Measurements from ENCODE around the gene TBC1D22B. TPM values are rescaled to one million over a fixed set of nuclear protein-coding genes. Genes with fewer than 3 reads are reported as not detected.

Gene TBC1D22B
- polyA plus RNA-seq, 1 experiment, result 9.8 TPM

DNA sequence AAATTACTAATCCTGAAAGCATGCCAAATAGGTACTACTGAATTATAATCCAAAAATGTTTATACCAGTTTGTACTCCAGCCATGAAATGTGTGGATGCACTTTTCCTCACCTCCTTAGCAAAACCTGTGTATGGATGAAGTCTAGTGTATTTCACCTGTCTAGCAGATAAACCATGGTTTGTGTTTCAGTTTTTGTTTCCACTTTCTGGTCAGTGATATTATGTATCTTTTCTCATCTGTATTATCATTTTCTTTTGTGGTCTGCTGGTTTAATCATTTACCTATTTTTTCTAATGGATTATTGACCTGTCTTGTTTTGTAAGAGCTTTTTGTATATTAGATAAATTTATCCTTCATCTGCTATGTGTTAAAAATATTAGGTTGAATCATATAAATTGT, 41.4 kb downstream of the TBC1D22B start:
- POLR2A ChIA-PET, result no interaction called here
- Histone ChIP-seq H3K27ac (ENCODE audit: low read depth, low read length) (no peak overlapping the region), H3K27me3 (ENCODE audit: control insufficient read depth, insufficient read depth, low read length) (no peaks in the 10 kb centered on the region), H3K4me3 (ENCODE audit: low read depth, low read length) (no peak overlapping the region), H3K9me3 (ENCODE audit: control insufficient read depth, insufficient read depth, low read length) (no peaks in the 10 kb centered on the region; the same call in 1 of the 2 replicates)
- DNase-seq (ENCODE audit: low read depth, low spot score), result no peak
- TF ChIP-seq, protein P1, sequence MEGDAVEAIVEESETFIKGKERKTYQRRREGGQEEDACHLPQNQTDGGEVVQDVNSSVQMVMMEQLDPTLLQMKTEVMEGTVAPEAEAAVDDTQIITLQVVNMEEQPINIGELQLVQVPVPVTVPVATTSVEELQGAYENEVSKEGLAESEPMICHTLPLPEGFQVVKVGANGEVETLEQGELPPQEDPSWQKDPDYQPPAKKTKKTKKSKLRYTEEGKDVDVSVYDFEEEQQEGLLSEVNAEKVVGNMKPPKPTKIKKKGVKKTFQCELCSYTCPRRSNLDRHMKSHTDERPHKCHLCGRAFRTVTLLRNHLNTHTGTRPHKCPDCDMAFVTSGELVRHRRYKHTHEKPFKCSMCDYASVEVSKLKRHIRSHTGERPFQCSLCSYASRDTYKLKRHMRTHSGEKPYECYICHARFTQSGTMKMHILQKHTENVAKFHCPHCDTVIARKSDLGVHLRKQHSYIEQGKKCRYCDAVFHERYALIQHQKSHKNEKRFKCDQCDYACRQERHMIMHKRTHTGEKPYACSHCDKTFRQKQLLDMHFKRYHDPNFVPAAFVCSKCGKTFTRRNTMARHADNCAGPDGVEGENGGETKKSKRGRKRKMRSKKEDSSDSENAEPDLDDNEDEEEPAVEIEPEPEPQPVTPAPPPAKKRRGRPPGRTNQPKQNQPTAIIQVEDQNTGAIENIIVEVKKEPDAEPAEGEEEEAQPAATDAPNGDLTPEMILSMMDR (IDR thresholded peaks at IDR 0.05; ENCODE audit: low read depth, low read length), result no peak
- CTCF ChIA-PET, result interaction anchor here (0.6 to 2.6 kb wide), 2 partner anchors 27 to 72 kb away, joined by 3 to 9 read pairs; no protein-coding TSS in a partner anchor

DNA sequence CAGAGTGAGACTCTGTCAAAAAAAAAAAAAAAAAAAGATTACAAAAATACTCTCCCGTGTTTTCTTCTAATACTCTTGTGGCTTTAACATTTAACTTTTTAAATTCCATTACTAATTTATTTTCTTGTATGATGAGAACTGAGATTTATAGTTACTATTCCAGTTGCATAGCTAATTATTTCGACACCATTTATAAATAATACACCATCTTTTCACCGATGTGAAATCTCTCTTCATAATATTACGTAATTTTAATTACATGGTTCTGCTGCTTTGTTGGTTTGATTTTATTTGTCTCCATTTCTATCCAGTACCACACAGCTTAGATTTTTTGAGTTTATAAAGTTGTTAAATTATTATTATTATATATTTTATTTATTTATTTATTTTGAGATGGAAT, 42.4 kb downstream of the TBC1D22B start:
- TF ChIP-seq, protein P1 (IDR thresholded peaks at IDR 0.05; ENCODE audit: low read depth, low read length), result no peak
- POLR2A ChIA-PET, result no interaction called here
- Histone ChIP-seq H3K27ac (ENCODE audit: low read depth, low read length) (no peak overlapping the region), H3K4me3 (ENCODE audit: low read depth, low read length) (no peak overlapping the region), H3K9me3 (ENCODE audit: control insufficient read depth, insufficient read depth, low read length) (no peaks in the 10 kb centered on the region; the same call in 1 of the 2 replicates), H3K27me3 (ENCODE audit: control insufficient read depth, insufficient read depth, low read length) (no peaks in the 10 kb centered on the region)
- CTCF ChIA-PET, result interaction anchor here (0.7 to 2.6 kb wide), 3 partner anchors 26 to 278 kb away, joined by 3 to 9 read pairs (median 3); no protein-coding TSS in a partner anchor
- no peak for DNase-seq (ENCODE audit: low read depth, low spot score)

DNA sequence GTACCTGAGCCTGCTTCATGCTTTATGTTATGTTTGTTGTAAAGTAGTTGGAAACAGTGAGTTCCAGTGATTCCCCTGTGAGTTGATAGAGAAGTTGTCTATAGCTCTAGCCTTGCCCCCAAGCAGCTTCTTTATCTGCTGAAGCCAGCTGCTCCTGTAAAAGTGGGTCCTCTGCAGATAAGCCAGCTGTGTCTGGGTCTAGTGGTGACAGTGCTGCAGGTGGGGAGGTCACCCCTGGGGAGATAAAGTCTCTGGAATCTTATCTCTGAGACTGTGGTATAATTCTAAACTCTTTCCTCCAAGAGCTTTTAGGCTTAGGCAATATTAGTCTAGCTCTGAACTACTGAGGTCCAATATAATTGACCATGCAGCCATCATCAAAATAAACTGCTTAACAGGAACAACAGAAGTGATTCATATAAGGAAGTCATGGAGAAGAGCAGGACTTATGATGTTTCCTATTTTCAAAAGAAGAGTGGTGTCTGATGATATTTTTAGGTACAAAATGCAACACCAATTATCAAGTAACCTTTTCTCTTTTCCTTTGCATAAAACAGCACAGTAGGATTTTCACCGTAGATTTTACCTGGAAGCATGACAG, 44.6 kb downstream of the TBC1D22B start:
- Histone ChIP-seq H3K27me3 (ENCODE audit: control insufficient read depth, insufficient read depth, low read length) (no peaks in the 10 kb centered on the region), H3K4me3 (ENCODE audit: low read depth, low read length) (no peak overlapping the region), H3K9me3 (ENCODE audit: control insufficient read depth, insufficient read depth, low read length) (no peaks in the 10 kb centered on the region; the same call in 1 of the 2 replicates), H3K27ac (ENCODE audit: low read depth, low read length) (no peak overlapping the region)
- TF ChIP-seq, protein P1 (IDR thresholded peaks at IDR 0.05; ENCODE audit: low read depth, low read length), result no peak
- POLR2A ChIA-PET, result no interaction called here
- CTCF ChIA-PET, result interaction anchor here (1.1 to 3.0 kb wide), 5 partner anchors 10 to 92 kb away, joined by 3 to 10 read pairs (median 4); no protein-coding TSS in a partner anchor
- DNase-seq (ENCODE audit: low read depth, low spot score), result no peak

DNA sequence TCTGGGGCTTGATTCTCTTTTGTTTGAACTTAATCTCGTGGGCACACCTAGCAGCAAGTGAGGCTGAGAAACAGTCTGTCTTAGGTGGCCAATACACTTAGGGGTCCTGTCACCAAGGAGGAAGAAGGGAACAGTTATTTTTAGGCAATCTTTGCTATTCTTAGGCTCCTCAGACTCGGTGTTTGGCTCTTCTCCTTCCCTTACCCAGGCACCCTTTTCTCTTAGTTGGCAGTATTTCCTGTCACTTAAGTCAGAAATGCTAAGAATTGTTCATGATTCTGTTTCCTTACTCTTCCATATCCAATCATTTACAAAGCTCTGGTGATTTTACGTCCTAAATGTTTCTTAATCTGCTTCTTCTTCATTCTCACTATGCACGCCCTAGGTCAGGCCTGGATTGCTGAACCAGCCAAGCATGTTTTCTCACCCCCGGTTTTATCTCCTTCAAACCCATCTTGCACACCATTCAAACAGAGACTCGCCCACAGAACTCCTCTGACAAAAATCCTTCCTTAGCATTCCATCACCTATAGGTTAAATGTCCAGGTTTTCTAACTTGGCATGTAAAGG, 45.6 kb downstream of the TBC1D22B start:
- ChIA-PET POLR2A (no interaction called here), CTCF (interaction anchor here (0.7 to 3.0 kb wide), 11 partner anchors 9 to 165 kb away, joined by 3 to 18 read pairs (median 4); no protein-coding TSS in a partner anchor)
- Histone ChIP-seq H3K27me3 (ENCODE audit: control insufficient read depth, insufficient read depth, low read length) (no peaks in the 10 kb centered on the region), H3K4me3 (ENCODE audit: low read depth, low read length) (no peak overlapping the region), H3K9me3 (ENCODE audit: control insufficient read depth, insufficient read depth, low read length) (no peaks in the 10 kb centered on the region; the same call in 1 of the 2 replicates), H3K27ac (ENCODE audit: low read depth, low read length) (no peak overlapping the region)
- TF ChIP-seq, protein P1 (IDR thresholded peaks at IDR 0.05; ENCODE audit: low read depth, low read length), result no peak
- no peak for DNase-seq (ENCODE audit: low read depth, low spot score)
